ENCODE measurements around the gene SCAMP4. TPM values are rescaled to one million over a fixed set of nuclear protein-coding genes. Genes with fewer than 3 reads are reported as not detected.
A peak's percentile ranks its signal among the peaks of the same experiment; 100 is the strongest.

The SCAMP4 gene
- polyA plus RNA-seq, 1 experiment: 13.2 TPM

- DNase-seq (ENCODE audit: low read depth): peak; percentile 30
- Histone ChIP-seq H3K4me3 (ENCODE audit: low read depth, low read length) (peak overlapping the region; percentile 86), H3K36me3 (ENCODE audit: control insufficient read depth, insufficient read depth, low read length) (no peaks in the 10 kb centered on the region; the same call in 1 of the 2 replicates), H3K27me3 (ENCODE audit: control insufficient read depth, insufficient read depth, low read length) (no peaks in the 10 kb centered on the region)
- ChIA-PET CTCF (interaction anchor here (0.8 to 1.6 kb wide), 6 partner anchors 11 to 40 kb away, joined by 3 to 8 read pairs (median 4); no protein-coding TSS in a partner anchor), POLR2A (no interaction called here)
- TF ChIP-seq CTCF (IDR thresholded peaks at IDR 0.05; ENCODE audit: insufficient read depth, low read depth, low read length): no peak
These were observed 41.3 kb upstream of the SCAMP4 start for GRCh38 chr19:1863638-1864479.

- ChIA-PET CTCF (interaction anchor here (0.8 to 1.6 kb wide), 7 partner anchors 11 to 41 kb away, joined by 3 to 8 read pairs (median 4); no protein-coding TSS in a partner anchor), POLR2A (no interaction called here)
- DNase-seq (ENCODE audit: low read depth): no peak
- Histone ChIP-seq H3K36me3 (ENCODE audit: control insufficient read depth, insufficient read depth, low read length) (no peaks in the 10 kb centered on the region; the same call in 1 of the 2 replicates), H3K4me3 (ENCODE audit: low read depth, low read length) (peak overlapping the region; percentile 86), H3K27me3 (ENCODE audit: control insufficient read depth, insufficient read depth, low read length) (no peaks in the 10 kb centered on the region)
- TF ChIP-seq CTCF (IDR thresholded peaks at IDR 0.05; ENCODE audit: insufficient read depth, low read depth, low read length): peak; percentile 72
These were observed 40.6 kb upstream of the SCAMP4 start for GRCh38 chr19:1864480-1865171.

GRCh38 chr19:1865172-1866010, 39.8 kb upstream of the SCAMP4 start:
- ChIA-PET CTCF (interaction anchor here (0.8 to 1.7 kb wide), 7 partner anchors 10 to 41 kb away, joined by 3 to 8 read pairs (median 4); no protein-coding TSS in a partner anchor), POLR2A (no interaction called here)
- TF ChIP-seq CTCF (IDR thresholded peaks at IDR 0.05; ENCODE audit: insufficient read depth, low read depth, low read length): no peak
- peaks cover 1% of the 10 kb centered on the region for H3K36me3 ChIP-seq (ENCODE audit: control insufficient read depth, insufficient read depth, low read length)
- peak overlapping the region; percentile 86 for H3K4me3 ChIP-seq (ENCODE audit: low read depth, low read length)
- no peaks in the 10 kb centered on the region for H3K27me3 ChIP-seq (ENCODE audit: control insufficient read depth, insufficient read depth, low read length)
- DNase-seq (ENCODE audit: low read depth): no peak

GRCh38 chr19:1866693-1867348, 38.4 kb upstream of the SCAMP4 start:
- DNase-seq (ENCODE audit: low read depth): no peak
- ChIA-PET POLR2A (no interaction called here), CTCF (interaction anchor here (0.6 to 1.7 kb wide), 5 partner anchors 9 to 31 kb away, joined by 3 to 6 read pairs (median 4); no protein-coding TSS in a partner anchor)
- H3K4me3 ChIP-seq (ENCODE audit: low read depth, low read length): no peak overlapping the region
- no peaks in the 10 kb centered on the region for H3K27me3 ChIP-seq (ENCODE audit: control insufficient read depth, insufficient read depth, low read length)
- no peak for TF ChIP-seq CTCF (IDR thresholded peaks at IDR 0.05; ENCODE audit: insufficient read depth, low read depth, low read length)
- peaks cover 4% of the 10 kb centered on the region for H3K36me3 ChIP-seq (ENCODE audit: control insufficient read depth, insufficient read depth, low read length)
